Measurements from ENCODE around the gene TNKS2. TPM values are rescaled to one million over a fixed set of nuclear protein-coding genes. Genes with fewer than 3 reads are reported as not detected.
"Not testable (repeated sequence)": the region's sequence is repeated elsewhere in the genome, so short reads cannot be mapped to it uniquely, and the experiment has no call there.

TNKS2 gene
- total and polyA plus RNA-seq, 2 of the 13 experiments (the other 11 are each of a cell fraction or from before 2014, with no cell fraction given), result 15.2 to 19.4 TPM

DNA sequence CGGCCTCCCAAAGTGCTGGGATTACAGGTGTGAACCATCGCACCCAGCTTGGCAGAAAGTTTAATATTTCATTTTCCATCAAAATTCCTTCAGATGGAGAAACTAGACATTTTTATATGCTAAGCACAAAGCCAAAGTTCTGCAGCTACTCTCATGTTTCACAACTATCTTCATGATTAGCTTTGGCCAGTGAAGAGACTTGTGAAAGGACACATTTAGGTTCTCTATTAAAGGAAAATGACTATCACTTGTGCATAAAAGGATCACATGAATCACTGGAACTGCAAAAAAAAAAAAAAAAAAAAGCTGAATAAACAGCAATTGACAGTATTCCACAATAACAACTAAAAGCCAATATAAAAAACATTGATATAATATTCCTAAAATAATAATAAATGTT, 94.8 kb downstream of the TNKS2 start (continued):
- TF ChIP-seq, protein P1, sequence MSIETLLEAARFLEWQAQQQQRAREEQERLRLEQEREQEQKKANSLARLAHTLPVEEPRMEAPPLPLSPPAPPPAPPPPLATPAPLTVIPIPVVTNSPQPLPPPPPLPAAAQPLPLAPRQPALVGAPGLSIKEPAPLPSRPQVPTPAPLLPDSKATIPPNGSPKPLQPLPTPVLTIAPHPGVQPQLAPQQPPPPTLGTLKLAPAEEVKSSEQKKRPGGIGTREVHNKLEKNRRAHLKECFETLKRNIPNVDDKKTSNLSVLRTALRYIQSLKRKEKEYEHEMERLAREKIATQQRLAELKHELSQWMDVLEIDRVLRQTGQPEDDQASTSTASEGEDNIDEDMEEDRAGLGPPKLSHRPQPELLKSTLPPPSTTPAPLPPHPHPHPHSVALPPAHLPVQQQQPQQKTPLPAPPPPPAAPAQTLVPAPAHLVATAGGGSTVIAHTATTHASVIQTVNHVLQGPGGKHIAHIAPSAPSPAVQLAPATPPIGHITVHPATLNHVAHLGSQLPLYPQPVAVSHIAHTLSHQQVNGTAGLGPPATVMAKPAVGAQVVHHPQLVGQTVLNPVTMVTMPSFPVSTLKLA (IDR thresholded peaks at IDR 0.05), result no peak

DNA sequence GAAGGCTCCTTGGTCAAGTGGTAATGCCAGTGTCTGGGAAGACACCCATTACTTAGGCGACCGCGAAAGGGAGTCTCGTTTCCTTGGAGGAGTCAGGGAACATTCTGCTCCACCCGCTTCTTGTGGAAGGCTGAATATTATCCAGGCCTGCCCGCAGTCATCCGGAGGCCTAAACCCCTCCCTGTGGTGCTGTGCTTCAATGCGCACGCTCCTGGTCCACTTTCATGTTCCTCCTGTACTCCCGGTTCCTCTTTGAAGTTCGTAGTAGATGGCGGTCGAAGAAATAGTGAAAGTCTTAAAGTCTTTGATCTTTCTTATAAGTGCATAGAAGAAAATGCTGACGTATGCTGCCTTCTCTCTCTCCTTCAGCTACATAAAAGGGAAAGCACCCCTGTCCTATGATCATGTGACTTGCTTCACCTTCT, 96.0 kb downstream of the TNKS2 start:
- H4K20me1 ChIP-seq (ENCODE audit: insufficient read depth, low read length); H3K4me2 ChIP-seq (ENCODE audit: low read depth, low read length); BruUV-seq (replicated peaks); H3K79me2 ChIP-seq (ENCODE audit: insufficient read depth, low read length); H2AFZ ChIP-seq (ENCODE audit: low read length); CTCF ChIA-PET (ENCODE audit: low intra/inter-chr PET ratio, low total read pairs); in situ Hi-C loops (cut with HindIII; ENCODE audit: extremely low pct_ligation_motif_present, low pct_unique_long_range_greater_than_20kb); H3K9ac ChIP-seq (ENCODE audit: insufficient read depth, low read depth, low read length); H3K27ac ChIP-seq (ENCODE audit: extremely low read length, insufficient read depth, low read length); H3K9me3 ChIP-seq (ENCODE audit: low read length); H3K4me3 ChIP-seq (replicated peaks in 1 of 3; ENCODE audit: insufficient read depth in 1 of 3, low read depth in 2 of 3, low read length in 3 of 3); intact Hi-C loops (cut with micrococcal nuclease; ENCODE audit: unreplicated experiment); H3K36me3 ChIP-seq (replicated peaks in 1 of 2; ENCODE audit: control insufficient read depth in 1 of 2, insufficient read depth in 2 of 2, low read length in 2 of 2); FAIRE-seq; POLR2A ChIA-PET; H3K27me3 ChIP-seq (ENCODE audit: control insufficient read depth in 1 of 2, insufficient read depth in 2 of 2, low read length in 2 of 2); DNase-seq (ENCODE audit: low spot score); ATAC-seq: not testable (repeated sequence)
- H3K4me1 ChIP-seq (ENCODE audit: insufficient read depth, low read length), result peaks cover 17% of the 10 kb centered on the region
- TF ChIP-seq ZNF768 (CRISPR knock-in tag; IDR thresholded peaks at IDR 0.05), result peak; percentile 58; the same call in 1 of the 2 replicates
- TF ChIP-seq MAFK (conservative IDR thresholded peaks at IDR 0.05 in 1 of 2, IDR thresholded peaks at IDR 0.05 in 1 of 2; ENCODE audit: low read length in 2 of 2), result peak in 1 of 2 experiments; percentile 56; a peak in 2 of 4 replicates
- WGBS (ENCODE audit: low lambda C conversion rate), result 75% methylated on average over 14 of the region's 14 CpGs

DNA sequence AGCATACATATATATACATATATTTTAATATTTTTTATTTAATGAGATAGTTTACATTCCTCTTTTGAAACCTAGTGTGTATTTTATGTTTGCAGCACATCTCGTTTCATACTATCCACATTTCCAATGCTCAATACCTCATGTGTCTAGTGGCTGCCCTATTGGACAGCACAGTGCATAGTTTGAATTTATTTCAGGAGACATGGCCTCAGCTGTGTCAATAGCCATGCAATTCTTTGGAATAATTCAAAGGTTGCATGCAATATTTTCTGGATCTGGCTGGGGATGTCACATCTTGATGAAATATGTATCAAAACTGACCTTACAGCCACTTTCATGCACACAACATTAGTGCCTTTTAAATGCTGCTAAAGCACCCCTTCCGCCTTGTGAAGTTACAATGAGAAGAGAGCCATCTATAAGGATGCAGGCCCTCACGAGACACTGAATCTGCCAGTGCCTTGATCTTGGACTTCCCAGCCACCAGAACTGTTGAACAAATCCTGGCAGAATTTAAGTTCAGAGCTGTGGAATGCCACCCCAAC, 98.1 kb downstream of the TNKS2 start:
- Histone ChIP-seq H3K27me3 (ENCODE audit: control insufficient read depth in 1 of 2, insufficient read depth in 2 of 2, low read length in 2 of 2) (no peaks in the 10 kb centered on the region; a peak in 1 of 5 replicates), H3K4me3 (replicated peaks in 1 of 3; ENCODE audit: insufficient read depth in 1 of 3, low read depth in 2 of 3, low read length in 3 of 3) (no peak overlapping the region), H3K9me3 (ENCODE audit: low read length) (no peaks in the 10 kb centered on the region), H3K36me3 (replicated peaks in 1 of 2; ENCODE audit: control insufficient read depth in 1 of 2, insufficient read depth in 2 of 2, low read length in 2 of 2) (no peaks in the 10 kb centered on the region), H3K4me2 (ENCODE audit: low read depth, low read length) (no peak overlapping the region), H2AFZ (ENCODE audit: low read length) (no peak overlapping the region), H3K79me2 (ENCODE audit: insufficient read depth, low read length) (no peaks in the 10 kb centered on the region), H3K4me1 (ENCODE audit: insufficient read depth, low read length) (peaks cover 14% of the 10 kb centered on the region), H3K9ac (ENCODE audit: insufficient read depth, low read depth, low read length) (no peak overlapping the region), H4K20me1 (ENCODE audit: insufficient read depth, low read length) (no peaks in the 10 kb centered on the region), H3K27ac (ENCODE audit: extremely low read length, insufficient read depth, low read length) (no peak overlapping the region)
- ChIA-PET CTCF (ENCODE audit: low intra/inter-chr PET ratio, low total read pairs) (no interaction called here), POLR2A (no interaction called here)
- WGBS (ENCODE audit: low lambda C conversion rate), result 44% methylated on average over 3 of the region's 3 CpGs
- DNase-seq (ENCODE audit: low spot score), result no peak
- FAIRE-seq, result no peak
- no TSS peak for BruUV-seq (replicated peaks)
- in situ Hi-C loops (cut with HindIII; ENCODE audit: extremely low pct_ligation_motif_present, low pct_unique_long_range_greater_than_20kb) (no loop called here), intact Hi-C loops (cut with micrococcal nuclease; ENCODE audit: unreplicated experiment) (no loop called here)
- TF ChIP-seq ZNF564 (CRISPR knock-in tag; IDR thresholded peaks at IDR 0.05) (0 out of 2 replicates have a peak, but pooled peaks have one; percentile 41), ZNF253 (CRISPR knock-in tag; IDR thresholded peaks at IDR 0.05; ENCODE audit: borderline replicate concordance) (no peak)
- TF ChIP-seq, protein P2, sequence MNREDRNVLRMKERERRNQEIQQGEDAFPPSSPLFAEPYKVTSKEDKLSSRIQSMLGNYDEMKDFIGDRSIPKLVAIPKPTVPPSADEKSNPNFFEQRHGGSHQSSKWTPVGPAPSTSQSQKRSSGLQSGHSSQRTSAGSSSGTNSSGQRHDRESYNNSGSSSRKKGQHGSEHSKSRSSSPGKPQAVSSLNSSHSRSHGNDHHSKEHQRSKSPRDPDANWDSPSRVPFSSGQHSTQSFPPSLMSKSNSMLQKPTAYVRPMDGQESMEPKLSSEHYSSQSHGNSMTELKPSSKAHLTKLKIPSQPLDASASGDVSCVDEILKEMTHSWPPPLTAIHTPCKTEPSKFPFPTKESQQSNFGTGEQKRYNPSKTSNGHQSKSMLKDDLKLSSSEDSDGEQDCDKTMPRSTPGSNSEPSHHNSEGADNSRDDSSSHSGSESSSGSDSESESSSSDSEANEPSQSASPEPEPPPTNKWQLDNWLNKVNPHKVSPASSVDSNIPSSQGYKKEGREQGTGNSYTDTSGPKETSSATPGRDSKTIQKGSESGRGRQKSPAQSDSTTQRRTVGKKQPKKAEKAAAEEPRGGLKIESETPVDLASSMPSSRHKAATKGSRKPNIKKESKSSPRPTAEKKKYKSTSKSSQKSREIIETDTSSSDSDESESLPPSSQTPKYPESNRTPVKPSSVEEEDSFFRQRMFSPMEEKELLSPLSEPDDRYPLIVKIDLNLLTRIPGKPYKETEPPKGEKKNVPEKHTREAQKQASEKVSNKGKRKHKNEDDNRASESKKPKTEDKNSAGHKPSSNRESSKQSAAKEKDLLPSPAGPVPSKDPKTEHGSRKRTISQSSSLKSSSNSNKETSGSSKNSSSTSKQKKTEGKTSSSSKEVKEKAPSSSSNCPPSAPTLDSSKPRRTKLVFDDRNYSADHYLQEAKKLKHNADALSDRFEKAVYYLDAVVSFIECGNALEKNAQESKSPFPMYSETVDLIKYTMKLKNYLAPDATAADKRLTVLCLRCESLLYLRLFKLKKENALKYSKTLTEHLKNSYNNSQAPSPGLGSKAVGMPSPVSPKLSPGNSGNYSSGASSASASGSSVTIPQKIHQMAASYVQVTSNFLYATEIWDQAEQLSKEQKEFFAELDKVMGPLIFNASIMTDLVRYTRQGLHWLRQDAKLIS (CRISPR knock-in tag; IDR thresholded peaks at IDR 0.05), result no peak
- no peak for ATAC-seq
